Astrocyte (in vitro differentiated cells and primary cell): ENCODE results near the gene ILKAP.

Experiments
- CTCF ChIP-seq: IDR thresholded peaks from 2 replicates; pipeline ENCODE4 v1.5.1; 2011; ENCODE audit warnings: low read depth, mild to moderate bottlenecking, inconsistent platforms, low read length, moderate library complexity; ENCODE audit not compliant: insufficient read depth
- EZH2 ChIP-seq: IDR thresholded peaks from 2 replicates; pipeline ENCODE4 v1.6.1; 2012; ENCODE audit warnings: mild to moderate bottlenecking, low read length, inconsistent platforms; ENCODE audit not compliant: insufficient read depth

GRCh38 chr2:238238766-238239542, 35.5 kb upstream of the ILKAP start:
- TF ChIP-seq CTCF = no peak
- TF ChIP-seq EZH2 = peak; percentile 95
